ENCODE data around the gene LARP6.
"Not testable (repeated sequence)": the region's sequence is repeated elsewhere in the genome, so short reads cannot be mapped to it uniquely, and the experiment has no call there.

Gene LARP6

GRCh38 chr15:70829371-70830166, 24.4 kb downstream of the LARP6 start:
- DNase-seq, result no peak

DNA sequence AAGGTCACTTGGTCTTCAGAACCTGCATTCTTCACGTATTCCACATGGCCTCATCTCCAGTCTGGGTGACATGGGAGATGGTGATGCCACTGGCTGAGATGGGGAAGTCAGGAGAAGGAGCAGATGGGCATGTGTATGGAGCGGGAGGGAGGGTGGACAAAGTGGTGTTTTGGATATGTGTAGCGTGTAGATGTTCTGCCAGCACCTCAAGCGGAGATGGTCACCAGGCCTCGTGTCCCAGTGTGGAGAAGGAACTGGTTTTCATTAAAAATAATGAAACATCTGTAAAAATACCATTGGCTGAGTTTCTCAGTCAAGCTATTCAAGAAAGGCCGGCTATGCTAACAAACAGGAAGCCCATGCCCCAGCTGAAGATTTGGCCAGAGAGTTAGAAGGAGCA, 26.2 kb downstream of the LARP6 start:
- no peak for DNase-seq

DNA sequence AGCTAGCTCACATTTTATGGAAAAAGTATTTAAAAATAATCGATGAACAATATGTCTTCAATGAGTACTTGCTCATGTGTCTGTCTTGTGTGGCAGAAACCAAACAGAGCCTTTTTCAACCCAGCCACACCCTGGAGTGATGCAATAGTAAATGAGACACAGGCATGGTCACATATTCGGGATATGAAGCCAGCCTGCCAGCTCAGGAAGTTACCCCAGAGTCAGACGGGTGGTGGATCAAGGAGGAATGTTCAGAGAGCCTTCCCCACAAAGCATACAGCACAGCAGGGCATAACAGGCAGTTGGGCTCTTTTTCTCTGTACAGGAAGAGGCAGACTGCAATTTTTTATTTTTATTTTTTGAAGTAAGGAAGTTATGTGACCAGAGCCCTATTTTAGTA, 27.3 kb downstream of the LARP6 start:
- DNase-seq, result no peak

GRCh38 chr15:70825841-70826240, 28.1 kb downstream of the LARP6 start:
- DNase-seq, result no peak

- no peak for DNase-seq
These were observed 30.8 kb downstream of the LARP6 start for GRCh38 chr15:70823196-70823595.

DNA sequence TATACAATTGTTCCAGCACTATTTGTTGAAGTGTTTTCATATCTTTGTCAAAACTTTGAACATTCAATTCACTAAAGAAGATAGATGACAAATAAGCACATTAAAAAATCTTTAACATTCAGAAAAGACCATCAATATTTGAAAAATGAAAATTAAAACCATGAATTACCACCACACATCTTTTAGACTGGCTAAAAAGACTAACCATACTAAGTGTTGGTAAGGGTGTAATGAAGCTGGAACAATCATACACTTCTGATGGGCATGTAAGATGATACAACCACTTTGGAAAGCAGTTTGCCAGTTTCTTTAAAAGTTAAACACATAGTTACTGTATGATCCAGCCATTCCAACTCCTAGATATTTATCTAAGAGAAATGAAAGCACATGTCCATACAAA, 33.7 kb downstream of the LARP6 start:
- DNase-seq, result no peak

DNA sequence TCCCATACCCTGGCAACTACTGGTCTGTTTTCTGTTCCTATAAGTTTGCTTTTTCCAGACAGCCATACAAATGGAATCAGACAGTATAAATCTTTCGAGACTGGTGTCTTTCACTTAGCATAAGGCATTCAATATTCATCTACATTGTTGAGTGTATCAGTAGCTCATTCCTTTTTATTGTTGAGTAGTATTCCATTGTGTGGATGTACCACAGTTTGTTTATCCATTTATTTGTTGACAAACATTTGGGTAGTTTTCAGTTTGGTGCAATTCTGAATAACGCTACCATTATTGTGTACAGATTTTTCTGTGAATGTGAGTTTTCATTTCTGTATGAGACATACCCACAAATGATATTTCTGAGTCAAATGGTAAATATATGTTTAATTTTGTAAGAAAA, 35.4 kb downstream of the LARP6 start:
- DNase-seq, result no peak

- DNase-seq, result no peak
These were observed 36.7 kb downstream of the LARP6 start for GRCh38 chr15:70817266-70817665.

- DNase-seq, result no peak
These were observed 38.4 kb downstream of the LARP6 start for GRCh38 chr15:70815604-70816003.

- DNase-seq, result not testable (repeated sequence)
These were observed 38.9 kb downstream of the LARP6 start for GRCh38 chr15:70815011-70815410.

- DNase-seq, result no peak
These were observed 41.1 kb downstream of the LARP6 start for GRCh38 chr15:70812827-70813364.

- DNase-seq, result no peak
These were observed 42.9 kb downstream of the LARP6 start for GRCh38 chr15:70810916-70811578.

DNA sequence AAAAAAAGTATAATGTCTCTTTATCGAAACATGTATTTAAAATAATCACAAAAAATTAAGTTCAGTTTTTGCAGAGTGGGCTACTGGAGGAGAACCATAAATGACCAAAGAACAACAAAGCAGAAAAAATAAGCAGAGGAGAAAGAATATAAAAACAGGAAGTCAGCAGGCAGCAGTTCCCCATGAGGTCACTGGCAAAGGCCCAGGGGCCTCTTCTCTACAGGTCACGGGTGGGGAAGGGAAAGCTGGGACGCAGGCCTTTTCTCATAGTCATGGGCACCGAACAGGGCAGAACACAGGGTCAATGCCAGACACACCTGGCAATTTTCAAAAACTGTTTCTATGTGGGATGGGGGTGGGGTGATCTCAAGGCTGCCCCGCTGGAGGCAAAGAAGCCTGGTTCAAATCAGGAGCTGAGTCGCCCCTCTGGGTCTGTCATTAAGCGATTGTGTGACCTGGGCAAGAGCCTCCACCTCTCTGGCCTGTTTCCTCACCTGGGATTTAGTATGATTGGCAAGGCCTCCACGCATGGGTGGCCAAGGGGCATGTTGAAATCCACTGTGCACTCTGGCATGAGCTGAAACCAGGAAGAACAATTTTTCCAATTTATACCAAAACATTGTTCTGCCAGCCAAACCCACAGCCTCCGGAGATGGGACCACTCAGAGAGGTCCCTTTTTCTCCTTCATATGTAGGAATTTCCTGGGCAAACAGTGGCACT, 46.8 kb downstream of the LARP6 start:
- no peak for DNase-seq

DNA sequence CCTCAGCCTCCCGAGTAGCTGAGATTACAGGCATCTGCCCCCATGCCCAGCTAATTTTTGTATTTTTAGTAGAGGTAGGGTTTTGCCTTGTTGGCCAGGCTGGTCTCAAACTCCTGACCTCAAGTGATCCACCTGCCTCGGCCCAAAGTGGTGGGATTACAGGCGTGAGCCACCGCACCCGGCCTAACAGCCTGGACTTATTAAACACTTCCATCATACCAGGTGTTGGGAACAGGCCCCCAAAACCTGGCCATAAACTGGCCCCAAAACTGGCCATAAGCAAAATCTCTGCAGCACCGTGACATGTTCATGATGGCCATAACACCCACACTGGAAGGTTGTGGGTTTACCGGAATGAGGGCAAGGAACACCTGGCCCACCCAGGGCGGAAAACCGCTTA, 49.6 kb downstream of the LARP6 start:
- not testable (repeated sequence) for DNase-seq

GRCh38 chr15:70802629-70803028, 51.3 kb downstream of the LARP6 start:
- DNase-seq, result no peak

DNA sequence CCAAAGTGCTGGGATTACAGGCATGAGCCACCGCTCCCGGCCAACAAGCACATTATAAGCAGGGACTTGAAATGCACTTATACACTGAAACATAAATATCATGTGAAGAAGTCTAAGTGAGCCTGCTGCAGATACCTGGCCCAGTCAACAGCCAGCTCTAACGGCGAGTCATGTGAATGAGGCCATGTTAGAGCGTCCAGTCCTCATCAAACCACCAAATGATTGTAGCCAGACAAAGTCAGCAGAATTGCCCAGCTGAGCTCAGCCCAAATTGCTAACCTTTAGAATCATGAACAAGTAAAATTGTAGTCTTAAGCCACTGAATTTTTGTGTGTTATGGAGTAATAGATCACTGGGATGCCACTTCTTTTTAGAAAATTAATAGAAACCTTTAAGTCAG, 52.8 kb downstream of the LARP6 start:
- DNase-seq, result no peak

DNA sequence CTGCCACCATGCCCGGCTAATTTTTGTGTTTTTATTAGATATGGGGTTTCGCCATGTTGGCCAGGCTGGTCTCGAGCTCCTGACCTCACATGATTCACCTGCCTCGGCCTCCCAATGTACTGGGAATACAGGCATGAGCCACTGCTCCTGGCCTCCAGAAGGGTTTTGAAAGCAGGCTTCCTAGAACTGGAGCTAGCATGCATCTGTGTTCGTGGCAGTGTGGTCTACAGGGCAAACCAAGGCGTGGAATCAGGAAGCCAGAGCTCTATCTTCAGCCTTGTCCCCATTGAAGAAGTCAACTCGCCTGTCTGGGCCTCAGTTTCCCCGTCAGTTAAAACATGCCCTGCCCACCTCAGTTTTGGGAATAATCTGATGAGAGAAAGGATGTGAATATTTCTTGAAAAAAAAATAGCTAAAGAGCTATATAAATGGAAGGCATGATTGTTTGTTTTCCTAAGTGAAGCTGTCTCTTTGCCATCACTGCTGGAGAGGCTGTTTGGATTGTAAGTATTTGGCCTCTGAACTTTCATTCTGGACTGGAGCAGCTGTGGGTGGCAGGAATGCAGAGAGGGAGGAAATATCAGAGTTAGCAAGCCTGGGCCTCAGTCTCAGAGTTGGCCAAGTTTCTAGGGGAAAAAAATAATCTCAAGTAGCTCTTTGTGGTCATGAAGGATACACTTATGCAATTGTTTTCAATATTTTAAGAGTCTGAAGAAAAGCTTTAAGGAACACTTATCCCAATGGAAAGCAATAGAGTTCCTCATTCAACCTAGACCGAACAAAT, 54.1 kb downstream of the LARP6 start:
- DNase-seq, result peak; percentile 68

- no peak for DNase-seq
These were observed 56.5 kb downstream of the LARP6 start for GRCh38 chr15:70797464-70797863.

DNA sequence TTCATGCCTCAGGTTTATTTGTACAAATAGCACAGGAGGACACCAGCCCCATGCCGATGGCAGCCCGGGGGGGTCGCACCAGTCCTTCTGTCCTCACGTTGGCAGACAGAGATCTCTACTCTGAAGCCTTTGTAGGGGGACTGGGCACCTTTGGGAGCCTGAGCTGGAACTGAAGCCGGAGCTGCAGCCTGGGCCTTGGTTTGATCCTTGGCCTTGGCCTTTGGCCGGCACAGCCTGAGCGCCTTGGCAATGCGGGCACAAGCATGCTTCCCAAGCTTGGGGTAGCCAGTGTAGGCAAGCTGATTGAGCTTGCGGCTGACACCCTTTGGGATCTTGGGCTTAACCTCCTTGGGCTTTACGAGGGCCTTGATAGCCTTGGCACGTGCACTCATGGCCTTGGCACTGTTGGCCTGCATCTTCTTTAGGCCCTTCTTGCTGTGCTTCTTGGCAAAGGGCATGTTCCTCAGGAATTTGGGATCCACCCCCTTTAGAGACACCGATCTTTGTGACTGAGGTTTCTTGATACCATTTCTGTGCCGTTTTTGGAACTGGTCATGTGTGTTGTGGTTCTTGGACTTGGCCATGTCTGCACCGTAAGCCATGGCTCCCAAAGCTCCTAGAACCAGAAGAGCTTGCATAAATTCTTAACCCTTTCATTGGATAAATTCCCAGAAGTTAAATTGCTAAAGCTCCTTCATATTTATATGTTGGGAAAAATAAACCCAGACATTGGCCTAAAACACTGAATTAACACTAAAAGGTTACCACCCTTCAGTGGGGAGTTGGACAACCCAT, 57.2 kb downstream of the LARP6 start:
- DNase-seq, result no peak

DNA sequence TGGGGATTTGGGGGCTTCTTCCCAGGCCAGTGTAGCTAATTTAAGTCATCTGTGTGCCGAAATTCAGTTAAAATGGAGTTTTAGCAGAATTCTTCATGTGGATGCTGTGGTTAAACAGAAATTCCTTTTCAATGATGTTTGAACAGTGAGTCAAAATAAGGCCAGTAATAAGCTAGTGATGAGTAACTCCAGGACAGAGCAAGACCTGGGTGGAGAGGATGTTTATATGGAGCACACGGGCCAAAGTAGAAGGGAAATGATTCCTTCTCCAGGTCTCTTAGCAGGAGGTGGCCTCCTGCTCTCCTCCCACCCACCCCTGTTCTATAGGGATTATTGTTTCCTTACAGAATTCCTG, 58.7 kb downstream of the LARP6 start:
- no peak for DNase-seq

GRCh38 chr15:70794596-70795310, 59.2 kb downstream of the LARP6 start:
- no peak for DNase-seq

Data from femur (tissue), 1 donor.